H9 (cell line): Measurements from ENCODE around the gene F13B. TPM values are rescaled to one million over a fixed set of nuclear protein-coding genes. Genes with fewer than 3 reads are reported as not detected.

ENCODE experiments used
- DNase-seq: peaks from one replicate; pipeline ENCODE4 v3.0.0-alpha.2; 2017
- H2AFZ ChIP-seq: one replicate; pipeline ENCODE4 v1.6.1; 2013; ENCODE audit warnings: mild to moderate bottlenecking, low read length, control low read depth, moderate library complexity
- H2AK5ac ChIP-seq: 2 replicates; pipeline ENCODE4 v1.6.1; 2013; ENCODE audit warnings: low read length, control low read depth, mixed read lengths; ENCODE audit not compliant: insufficient read length
- H2BK120ac ChIP-seq: one replicate; pipeline ENCODE4 v1.6.1; 2013; ENCODE audit warnings: low read depth, mild to moderate bottlenecking, low read length, control low read depth, inconsistent platforms; ENCODE audit not compliant: poor library complexity, severe bottlenecking
- H2BK12ac ChIP-seq: 2 replicates; pipeline ENCODE4 v1.6.1; 2013; ENCODE audit warnings: low read length, control low read depth, mixed read lengths, low read depth; ENCODE audit not compliant: insufficient read length
- H2BK15ac ChIP-seq: 2 replicates; pipeline ENCODE4 v1.6.1; 2013; ENCODE audit warnings: low read depth, low read length, control low read depth
- H2BK20ac ChIP-seq: one replicate; pipeline ENCODE4 v1.6.1; 2013; ENCODE audit warnings: low read depth, mild to moderate bottlenecking, low read length, control low read depth, inconsistent platforms; ENCODE audit not compliant: poor library complexity, severe bottlenecking
- H2BK5ac ChIP-seq: 2 replicates; pipeline ENCODE4 v1.6.1; 2013; ENCODE audit warnings: low read length, control low read depth, mixed read lengths; ENCODE audit not compliant: insufficient read length
- H3K14ac ChIP-seq: 2 replicates; pipeline ENCODE4 v1.6.1; 2013; ENCODE audit warnings: low read length, control low read depth; ENCODE audit not compliant: insufficient read depth
- H3K18ac ChIP-seq: 2 replicates; pipeline ENCODE4 v1.6.1; 2013; ENCODE audit warnings: low read depth, mild to moderate bottlenecking, mixed read lengths, low read length, control low read depth; ENCODE audit not compliant: insufficient read length
- H3K23ac ChIP-seq: 2 replicates; pipeline ENCODE4 v1.6.1; 2013; ENCODE audit warnings: low read length, control low read depth, mixed read lengths, low read depth; ENCODE audit not compliant: insufficient read length
- H3K23me2 ChIP-seq: 2 replicates; pipeline ENCODE4 v1.6.1; 2013; ENCODE audit warnings: low read depth, mild to moderate bottlenecking, mixed read lengths, low read length, control low read depth; ENCODE audit not compliant: insufficient read length, poor library complexity, severe bottlenecking
- H3K27ac ChIP-seq: 2 replicates; pipeline ENCODE4 v1.5.1; 2013; ENCODE audit warnings: low read length, control low read depth, mixed read lengths, low read depth; ENCODE audit not compliant: insufficient read length
- H3K27me3 ChIP-seq: 2 replicates; pipeline ENCODE4 v1.6.1; 2013; ENCODE audit warnings: low read length, control low read depth, inconsistent platforms; ENCODE audit not compliant: insufficient read depth
- H3K4ac ChIP-seq: 2 replicates; pipeline ENCODE4 v1.6.1; 2013; ENCODE audit warnings: low read depth, mild to moderate bottlenecking, control low read depth, inconsistent platforms, low read length, moderate library complexity
- H3K4me1 ChIP-seq: 2 replicates; pipeline ENCODE4 v1.6.1; 2013; ENCODE audit warnings: low read length, control low read depth, inconsistent platforms; ENCODE audit not compliant: insufficient read depth
- H3K4me2 ChIP-seq: 2 replicates; pipeline ENCODE4 v1.6.1; 2013; ENCODE audit warnings: low read length, control low read depth, mixed read lengths; ENCODE audit not compliant: insufficient read length, insufficient read depth
- H3K56ac ChIP-seq: 2 replicates; pipeline ENCODE4 v1.6.1; 2013; ENCODE audit warnings: low read depth, mild to moderate bottlenecking, mixed read lengths, low read length, control low read depth; ENCODE audit not compliant: insufficient read length
- H3K79me1 ChIP-seq: 2 replicates; pipeline ENCODE4 v1.6.1; 2013; ENCODE audit warnings: low read depth, mild to moderate bottlenecking, moderate library complexity, low read length, control low read depth, inconsistent platforms; ENCODE audit not compliant: insufficient read depth, poor library complexity, severe bottlenecking
- H3K79me2 ChIP-seq: 2 replicates; pipeline ENCODE4 v1.6.1; 2013; ENCODE audit warnings: low read length, control low read depth, inconsistent platforms; ENCODE audit not compliant: insufficient read depth
- H3K9ac ChIP-seq: 2 replicates; pipeline ENCODE4 v1.6.1; 2013; ENCODE audit warnings: low read length, control low read depth, mixed read lengths; ENCODE audit not compliant: insufficient read length; ENCODE audit errors: extremely low read depth
- H3K9me3 ChIP-seq: one replicate; pipeline ENCODE4 v1.6.1; 2013; ENCODE audit warnings: low read depth, low read length, inconsistent platforms; ENCODE audit not compliant: control insufficient read depth
- H3T11ph ChIP-seq: one replicate; pipeline ENCODE4 v1.6.1; 2013; ENCODE audit warnings: mild to moderate bottlenecking, low read length, control low read depth, inconsistent platforms
- H4K20me1 ChIP-seq: one replicate; pipeline ENCODE4 v1.6.1; 2013; ENCODE audit not compliant: control insufficient read depth, insufficient read length, insufficient read depth
- H4K5ac ChIP-seq: 2 replicates; pipeline ENCODE4 v1.6.1; 2013; ENCODE audit warnings: low read depth, mild to moderate bottlenecking, mixed read lengths, low read length, control low read depth; ENCODE audit not compliant: insufficient read length
- H4K8ac ChIP-seq: replicated peaks from 2 replicates; pipeline ENCODE4 v1.6.1; 2013; ENCODE audit warnings: low read length, control low read depth, mixed read lengths, low read depth; ENCODE audit not compliant: insufficient read length
- H4K91ac ChIP-seq: 2 replicates; pipeline ENCODE4 v1.6.1; 2013; ENCODE audit warnings: low read depth, mild to moderate bottlenecking, moderate library complexity, mixed read lengths, low read length, control low read depth; ENCODE audit not compliant: insufficient read length
- H3K27ac Mint-ChIP-seq, 3 experiments: 2 replicates in 2 of 3; 3 replicates in 1 of 3; pipeline ENCODE4 v1.8.0; 2020 to 2021; ENCODE audit warnings: mixed read lengths in 3 of 3, mild to moderate bottlenecking in 1 of 3, moderate library complexity in 1 of 3
- H3K27me3 Mint-ChIP-seq: 2 replicates; pipeline ENCODE4 v1.8.0; 2021; ENCODE audit warnings: low read depth, mild to moderate bottlenecking, moderate library complexity, mixed read lengths
- H3K36me3 Mint-ChIP-seq, 3 experiments: 2 replicates in 2 of 3; 3 replicates in 1 of 3; pipeline ENCODE4 v1.8.0; 2020 to 2021; ENCODE audit warnings: low read depth in 3 of 3, mixed read lengths in 3 of 3; ENCODE audit not compliant: insufficient read depth in 1 of 3
- H3K4me1 Mint-ChIP-seq, 2 experiments: 2 replicates each; pipeline ENCODE4 v1.8.0; 2020; ENCODE audit warnings: mixed read lengths in 2 of 2
- H3K4me3 Mint-ChIP-seq, 2 experiments: 2 replicates in 1 of 2; 3 replicates in 1 of 2; pipeline ENCODE4 v1.8.0; 2020 to 2021; ENCODE audit warnings: mild to moderate bottlenecking in 2 of 2, mixed read lengths in 2 of 2, moderate library complexity in 1 of 2
- H3K9me3 Mint-ChIP-seq, 2 experiments: 2 replicates in 1 of 2; 3 replicates in 1 of 2; pipeline ENCODE4 v1.8.0; 2020; ENCODE audit warnings: mild to moderate bottlenecking in 2 of 2, mixed read lengths in 2 of 2, moderate library complexity in 1 of 2
- CTCF ChIP-seq: fragments of 200-600 bp; sonication (generic); conservative IDR thresholded peaks from 3 replicates; pipeline ENCODE4 v1.8.0; 2021; ENCODE audit warnings: antibody characterized with exemption, mild to moderate bottlenecking
- WGBS: extraction: QIAGEN DNeasy Blood & Tissue Kit; methylation state at CpG from one replicate; pipeline ENCODE4 v1.1.7; 2013; ENCODE audit warnings: missing lambda C conversion rate, low lambda C conversion rate, mixed read lengths; ENCODE audit not compliant: insufficient read length; ENCODE audit errors: extremely low coverage; 5-methylcytosine and 5-hydroxymethylcytosine counted together
- total RNA-seq: library from RNA; stranded (reverse); gene quantifications from 2 replicates; pipeline ENCODE4 v1.2.1, GENCODE V29; 2021

The F13B gene
- total RNA-seq, 1 experiment from 2014 or later: not detected

GRCh38 chr1:197106869-197107268 is 39.8 kb upstream of the F13B start:
- no peak overlapping the region for H3K4me2 ChIP-seq
- H4K91ac ChIP-seq: no peak overlapping the region
- no peak overlapping the region for H2BK120ac ChIP-seq
- no peak overlapping the region for H3K18ac ChIP-seq
- no peaks in the 10 kb centered on the region for H3K79me2 ChIP-seq
- DNase-seq: no peak
- Mint-ChIP-seq H3K4me3 (no peak overlapping the region), H3K36me3 (peaks cover 76 to 83% (median 83%) of the 10 kb centered on the region in 3 experiments), H3K9me3 (peaks cover 31% of the 10 kb centered on the region in 2 experiments), H3K27me3 (no peaks in the 10 kb centered on the region), H3K4me1 (peaks cover 0 to 7% of the 10 kb centered on the region in 2 experiments; a peak in 1 of 4 replicates), H3K27ac (no peak overlapping the region)
- no peak overlapping the region for H4K8ac ChIP-seq
- no peaks in the 10 kb centered on the region for H3K79me1 ChIP-seq
- peaks cover 19% of the 10 kb centered on the region for H3K9me3 ChIP-seq
- H2BK12ac ChIP-seq: no peak overlapping the region
- TF ChIP-seq CTCF: no peak
- no peak overlapping the region for H2BK20ac ChIP-seq
- H2BK15ac ChIP-seq: no peak overlapping the region
- H3K27me3 ChIP-seq: no peaks in the 10 kb centered on the region
- no peaks in the 10 kb centered on the region for H3K4me1 ChIP-seq
- no peak overlapping the region for H3K27ac ChIP-seq
- H2AK5ac ChIP-seq: no peak overlapping the region
- H2AFZ ChIP-seq: no peak overlapping the region
- H2BK5ac ChIP-seq: no peak overlapping the region
- WGBS: no CpG with 5 or more reads among the region's 1 CpG
- H4K5ac ChIP-seq: no peak overlapping the region
- H3K9ac ChIP-seq: no peak overlapping the region
- no peaks in the 10 kb centered on the region for H3K23me2 ChIP-seq
- no peak overlapping the region for H3K14ac ChIP-seq
- H3K23ac ChIP-seq: no peak overlapping the region
- H3T11ph ChIP-seq: no peak overlapping the region
- H4K20me1 ChIP-seq: no peaks in the 10 kb centered on the region
- H3K56ac ChIP-seq: no peak overlapping the region
- no peak overlapping the region for H3K4ac ChIP-seq
